HepG2 (cell line): ENCODE results near the gene NPSR1. TPM values are rescaled to one million over a fixed set of nuclear protein-coding genes. Genes with fewer than 3 reads are reported as not detected.

Experiments used
- ATAC-seq: fragments of 200-7000 bp; cut with Tn5 transposase; 3 replicates; pipeline ENCODE4 v1.9.1; 2020; ENCODE audit warnings: mild to moderate bottlenecking, moderate library complexity
- BruUV-seq: library from RNA; stranded (reverse); fragments of 400-500 nt; replicated peaks from 2 replicates; lab custom pipeline; 2021; lab: Mats Ljungman, UMichigan
- CTCF ChIA-PET: fragments of 300-600 bp; formaldehyde crosslinking; extraction: SDS; loops from one replicate; lab custom pipeline; 2021; ENCODE audit warnings: low total read pairs, inconsistent platforms, low intra/inter-chr PET ratio; lab: Yijun Ruan, JAX
- POLR2A ChIA-PET: fragments of 350-600 bp; sonication (Branson Sonifier 250); formaldehyde crosslinking; loops from one replicate; lab custom pipeline; 2020; ENCODE audit warnings: antibody characterized with exemption, inconsistent platforms; lab: Yijun Ruan, JAX
- DNase-seq: peaks from one replicate; pipeline ENCODE4 v3.0.0-alpha.2; 2015; ENCODE audit warnings: low spot score
- FAIRE-seq: peaks from 3 replicates; lab custom pipeline; 2011; peaks lifted over from hg19 to GRCh38; lab: Jason Lieb, UNC
- H2AFZ ChIP-seq: one replicate; pipeline ENCODE4 v1.6.1; 2011; ENCODE audit warnings: low read length, inconsistent platforms
- H3K27ac ChIP-seq: fragments of 300-600 bp; 3 replicates; pipeline ENCODE4 v1.8.0; 2011; ENCODE audit warnings: mixed run types, mild to moderate bottlenecking, mixed read lengths, low read length, inconsistent platforms; ENCODE audit not compliant: insufficient read depth; ENCODE audit errors: extremely low read length
- H3K27me3 ChIP-seq, 2 experiments: fragments of 200-600 bp in 1 of 2; 2 replicates in 1 of 2; 3 replicates in 1 of 2; pipeline versions ENCODE4 v1.6.0 to v1.8.0; 2011; ENCODE audit warnings: low read length in 2 of 2, mild to moderate bottlenecking in 2 of 2, moderate library complexity in 2 of 2, inconsistent platforms in 1 of 2; ENCODE audit not compliant: insufficient read depth in 2 of 2, control insufficient read depth in 1 of 2
- H3K36me3 ChIP-seq, 2 experiments: fragments of 200-600 bp in 1 of 2; replicated peaks in 1 of 2; 2 replicates in 1 of 2; 3 replicates in 1 of 2; pipeline versions ENCODE4 v1.5.1 to v1.8.0; 2011; ENCODE audit warnings: low read length in 2 of 2, inconsistent platforms in 1 of 2; ENCODE audit not compliant: insufficient read depth in 2 of 2, control insufficient read depth in 1 of 2
- H3K4me1 ChIP-seq: 2 replicates; pipeline ENCODE4 v1.5.1; 2012; ENCODE audit warnings: low read length, inconsistent platforms; ENCODE audit not compliant: insufficient read depth
- H3K4me2 ChIP-seq: 2 replicates; pipeline ENCODE4 v1.6.0; 2011; ENCODE audit warnings: low read depth, low read length, inconsistent platforms
- H3K4me3 ChIP-seq, 3 experiments: fragments of 200-600 bp in 1 of 3; sonication (generic), shearing (Covaris generic) in 1 of 3; replicated peaks in 1 of 3; 2 replicates each; pipeline ENCODE4 v1.5.1; 2011 to 2016; ENCODE audit warnings: low read length in 3 of 3, inconsistent platforms in 2 of 3, low read depth in 2 of 3, mild to moderate bottlenecking in 2 of 3, control low read depth in 1 of 3, mixed read lengths in 1 of 3; ENCODE audit not compliant: insufficient read depth in 1 of 3
- H3K79me2 ChIP-seq: one replicate; pipeline ENCODE4 v1.6.1; 2011; ENCODE audit warnings: low read length, inconsistent platforms; ENCODE audit not compliant: insufficient read depth
- H3K9ac ChIP-seq: 2 replicates; pipeline ENCODE4 v1.6.0; 2011; ENCODE audit warnings: mild to moderate bottlenecking, low read depth, low read length, inconsistent platforms; ENCODE audit not compliant: insufficient read depth
- H3K9me3 ChIP-seq: 2 replicates; pipeline ENCODE4 v1.5.1; 2012; ENCODE audit warnings: mild to moderate bottlenecking, low read length
- H4K20me1 ChIP-seq: 2 replicates; pipeline ENCODE4 v1.6.0; 2011; ENCODE audit warnings: inconsistent platforms, mild to moderate bottlenecking, low read length, moderate library complexity; ENCODE audit not compliant: insufficient read depth
- DMAP1 ChIP-seq: IDR thresholded peaks from 2 replicates; pipeline ENCODE4 v1.6.1; 2016
- FOXC1 ChIP-seq: sonication (generic); formaldehyde crosslinking; IDR thresholded peaks from 2 replicates; pipeline ENCODE4 v1.8.0; 2022; ENCODE audit warnings: mild to moderate bottlenecking, missing genetic modification reagents, borderline replicate concordance
- KLF16 ChIP-seq, 2 experiments: sonication (generic) in 1 of 2; formaldehyde crosslinking in 1 of 2; IDR thresholded peaks; 2 replicates each; pipeline versions ENCODE4 v1.6.1 to v1.8.0; 2016 to 2023; ENCODE audit warnings: missing genetic modification reagents in 2 of 2, missing compliant biosample characterization in 1 of 2
- MTF1 ChIP-seq: sonication (generic); formaldehyde crosslinking; IDR thresholded peaks from 2 replicates; pipeline ENCODE4 v1.5.0; 2020; ENCODE audit warnings: missing genetic modification reagents
- NCOA5 ChIP-seq: sonication (generic); formaldehyde crosslinking; IDR thresholded peaks from 2 replicates; pipeline ENCODE4 v1.4.0; 2020; ENCODE audit warnings: missing genetic modification reagents
- SETDB1 ChIP-seq: sonication (generic); formaldehyde crosslinking; IDR thresholded peaks from 2 replicates; pipeline ENCODE4 v1.5.1; 2020; ENCODE audit warnings: missing genetic modification reagents, mild to moderate bottlenecking, borderline replicate concordance
- SNAPC5 ChIP-seq: sonication (generic); formaldehyde crosslinking; IDR thresholded peaks from 2 replicates; pipeline ENCODE4 v1.8.1; 2023; ENCODE audit warnings: mild to moderate bottlenecking, missing genetic modification reagents, borderline replicate concordance
- SP1 ChIP-seq, 2 experiments: fragments of 450-650 bp in 1 of 2; sonication (generic) in 1 of 2; formaldehyde crosslinking in 1 of 2; IDR thresholded peaks; 2 replicates each; pipeline versions ENCODE4 v1.4.0 to v1.6.1; 2016 to 2020; ENCODE audit warnings: missing genetic modification reagents in 1 of 2
- TEAD2 ChIP-seq: sonication (generic); formaldehyde crosslinking; IDR thresholded peaks from 2 replicates; pipeline ENCODE4 v1.9.0; 2021; ENCODE audit warnings: missing genetic modification reagents
- THAP9 ChIP-seq: sonication (generic); formaldehyde crosslinking; IDR thresholded peaks from 2 replicates; pipeline ENCODE4; 2020; ENCODE audit warnings: missing genetic modification reagents, mild to moderate bottlenecking, borderline replicate concordance
- ZNF441 ChIP-seq: sonication (generic); formaldehyde crosslinking; IDR thresholded peaks from 2 replicates; pipeline ENCODE4 v1.7.0; 2021; ENCODE audit warnings: missing genetic modification reagents, borderline replicate concordance
- ZNF484 ChIP-seq: sonication (generic); formaldehyde crosslinking; IDR thresholded peaks from 2 replicates; pipeline ENCODE4 v1.5.1; 2020; ENCODE audit warnings: mild to moderate bottlenecking, low read depth, missing genetic modification reagents, borderline replicate concordance
- ZNF503 ChIP-seq: sonication (generic); formaldehyde crosslinking; IDR thresholded peaks from 2 replicates; pipeline ENCODE4 v1.4.0; 2020; ENCODE audit warnings: missing genetic modification reagents
- ZNF597 ChIP-seq: sonication (generic); formaldehyde crosslinking; IDR thresholded peaks from 2 replicates; pipeline ENCODE4 v1.5.0; 2020; ENCODE audit warnings: missing genetic modification reagents
- ZNF607 ChIP-seq: sonication (generic); formaldehyde crosslinking; IDR thresholded peaks from 2 replicates; pipeline ENCODE4 v1.5.1; 2020; ENCODE audit warnings: missing genetic modification reagents, mild to moderate bottlenecking, borderline replicate concordance
- WGBS: methylation state at CpG from one replicate; pipeline ENCODE4 v1.1.6; 2017; ENCODE audit warnings: low lambda C conversion rate; 5-methylcytosine and 5-hydroxymethylcytosine counted together
- in situ Hi-C: cut with HindIII; loops from 2 replicates; pipeline ENCODE4 v1.10.0; 2017; ENCODE audit warnings: low pct_unique_long_range_greater_than_20kb; ENCODE audit not compliant: extremely low pct_ligation_motif_present
- intact Hi-C: fragments of 100-400 bp; cut with micrococcal nuclease; formaldehyde crosslinking; loops from one replicate; pipeline ENCODE4 v1.10.0; 2022; ENCODE audit not compliant: unreplicated experiment
- polyA plus RNA-seq, 8 experiments: library from polyadenylated mRNA; depleted of rRNA in 3 of 8; stranded (reverse) in 7 of 8; unstranded in 1 of 8; fragments of >200 nt; fragmentation: Illumina TruSeq in 4 of 8; extraction: Trizol in 4 of 8; gene quantifications; 2 replicates each; pipeline versions ENCODE4 v1.2.1 to v1.2.3, GENCODE V29; 2011 to 2016; ENCODE audit warnings: low read depth in 4 of 8, missing spikeins in 1 of 8, mixed read lengths in 1 of 8; ENCODE audit not compliant: insufficient read depth in 1 of 8
- total RNA-seq, 5 experiments: library from RNA; depleted of rRNA; stranded (reverse); fragments of >200 nt; fragmentation: Illumina TruSeq; extraction: Trizol; gene quantifications; 2 replicates each; pipeline ENCODE4 v1.2.3, GENCODE V29; 2016; ENCODE audit warnings: low read depth in 1 of 5

The NPSR1 gene
- total and polyA plus RNA-seq, 2 of the 13 experiments (the other 11 are each of a cell fraction or from before 2014, with no cell fraction given), result not detected

- no peak for TF ChIP-seq ZNF503 (CRISPR knock-in tag)
- TF ChIP-seq SP1 (IDR thresholded peaks at IDR 0.05), result no peak
- no peak for TF ChIP-seq SP1 (CRISPR knock-in tag; IDR thresholded peaks at IDR 0.05)
- no peak for TF ChIP-seq ZNF597 (CRISPR knock-in tag)
- no peak for TF ChIP-seq ZNF441 (CRISPR knock-in tag)
- TF ChIP-seq, all 625 proteins: peak for 0
Observed at GRCh38 chr7:34840176-34840785, 182.3 kb downstream of the NPSR1 start (continued).

GRCh38 chr7:34841326-34841725 lies 183.3 kb downstream of the NPSR1 start:
- H3K9ac ChIP-seq, result no peak overlapping the region
- no peak overlapping the region for H2AFZ ChIP-seq
- H3K79me2 ChIP-seq, result no peaks in the 10 kb centered on the region
- no peak overlapping the region for H3K27ac ChIP-seq
- POLR2A ChIA-PET, result no interaction called here
- CTCF ChIA-PET, result no interaction called here
- no peak overlapping the region for H3K4me3 ChIP-seq
- DNase-seq (no peak), FAIRE-seq (no peak), ATAC-seq (no peak)
- no peaks in the 10 kb centered on the region for H3K36me3 ChIP-seq
- BruUV-seq, result no TSS peak
- WGBS, result 0% methylated on average over 4 of the region's 4 CpGs
- no peak overlapping the region for H3K4me2 ChIP-seq
- intact Hi-C loops, result no loop called here
- in situ Hi-C loops, result no loop called here
- H3K9me3 ChIP-seq, result no peaks in the 10 kb centered on the region
- peaks cover 0 to 17% of the 10 kb centered on the region in 2 experiments; a peak in 2 of 5 replicates for H3K27me3 ChIP-seq
- no peaks in the 10 kb centered on the region for H4K20me1 ChIP-seq
- H3K4me1 ChIP-seq, result peaks cover 7% of the 10 kb centered on the region; the same call in 1 of the 2 replicates
- no peak for TF ChIP-seq TEAD2 (CRISPR knock-in tag)
- TF ChIP-seq NCOA5 (CRISPR knock-in tag), result no peak
- no peak for TF ChIP-seq DMAP1 (CRISPR knock-in tag)
- TF ChIP-seq MTF1 (CRISPR knock-in tag), result no peak
- no peak for TF ChIP-seq SETDB1 (CRISPR knock-in tag)
- TF ChIP-seq ZNF484 (CRISPR knock-in tag), result no peak
- no peak for TF ChIP-seq THAP9 (CRISPR knock-in tag)
- no peak for TF ChIP-seq FOXC1 (CRISPR knock-in tag)
- no peak for TF ChIP-seq KLF16 (CRISPR knock-in tag; IDR thresholded peaks at IDR 0.05)
- no peak for TF ChIP-seq SNAPC5 (CRISPR knock-in tag)
- TF ChIP-seq ZNF607 (CRISPR knock-in tag), result no peak
